Type B pancreatic cell (in vitro differentiated cells): ENCODE measurements around the gene ALX3. TPM values are rescaled to one million over a fixed set of nuclear protein-coding genes. Genes with fewer than 3 reads are reported as not detected.
A peak's percentile ranks its signal among the peaks of the same experiment; 100 is the strongest.

ENCODE experiments used
- DNase-seq: peaks from one replicate; pipeline ENCODE4 v3.0.0; 2021; ENCODE audit warnings: mixed read lengths; ENCODE audit not compliant: unreplicated experiment; ENCODE audit errors: extremely low spot score
- H3K27ac Mint-ChIP-seq: 2 replicates; pipeline ENCODE4 v1.8.0; 2021; ENCODE audit warnings: mild to moderate bottlenecking, mixed read lengths
- H3K27me3 Mint-ChIP-seq: 2 replicates; pipeline ENCODE4 v1.8.0; 2021; ENCODE audit warnings: mixed read lengths
- H3K36me3 Mint-ChIP-seq: 2 replicates; pipeline ENCODE4 v1.8.0; 2021; ENCODE audit warnings: mixed read lengths
- H3K4me1 Mint-ChIP-seq: one replicate; pipeline ENCODE4 v1.8.0; 2021; ENCODE audit warnings: mixed read lengths; ENCODE audit not compliant: unreplicated experiment
- H3K4me3 Mint-ChIP-seq: 2 replicates; pipeline ENCODE4 v1.8.0; 2021; ENCODE audit warnings: mild to moderate bottlenecking, mixed read lengths
- H3K9me3 Mint-ChIP-seq: 2 replicates; pipeline ENCODE4 v1.8.0; 2021; ENCODE audit warnings: mixed read lengths
- total RNA-seq: library from RNA; stranded (reverse); gene quantifications from 2 replicates; pipeline ENCODE4 v1.2.1, GENCODE V29; 2021; ENCODE audit warnings: low replicate concordance
- TF ChIP-seq, protein P1 (sequence below): fragments of 200-600 bp; sonication (generic); conservative IDR thresholded peaks from 2 replicates; pipeline ENCODE4 v1.5.0; 2021; ENCODE audit warnings: antibody characterized with exemption, mild to moderate bottlenecking

The ALX3 gene
- total RNA-seq, 1 donor from 2014 or later, result 19.8 TPM

- Mint-ChIP-seq H3K4me3 (no peak overlapping the region), H3K36me3 (peaks cover 34% of the 10 kb centered on the region), H3K27me3 (no peaks in the 10 kb centered on the region), H3K4me1 (peaks cover 13% of the 10 kb centered on the region), H3K9me3 (no peaks in the 10 kb centered on the region), H3K27ac (peak overlapping the region; percentile 73)
- DNase-seq, result no peak
- TF ChIP-seq, protein P1, sequence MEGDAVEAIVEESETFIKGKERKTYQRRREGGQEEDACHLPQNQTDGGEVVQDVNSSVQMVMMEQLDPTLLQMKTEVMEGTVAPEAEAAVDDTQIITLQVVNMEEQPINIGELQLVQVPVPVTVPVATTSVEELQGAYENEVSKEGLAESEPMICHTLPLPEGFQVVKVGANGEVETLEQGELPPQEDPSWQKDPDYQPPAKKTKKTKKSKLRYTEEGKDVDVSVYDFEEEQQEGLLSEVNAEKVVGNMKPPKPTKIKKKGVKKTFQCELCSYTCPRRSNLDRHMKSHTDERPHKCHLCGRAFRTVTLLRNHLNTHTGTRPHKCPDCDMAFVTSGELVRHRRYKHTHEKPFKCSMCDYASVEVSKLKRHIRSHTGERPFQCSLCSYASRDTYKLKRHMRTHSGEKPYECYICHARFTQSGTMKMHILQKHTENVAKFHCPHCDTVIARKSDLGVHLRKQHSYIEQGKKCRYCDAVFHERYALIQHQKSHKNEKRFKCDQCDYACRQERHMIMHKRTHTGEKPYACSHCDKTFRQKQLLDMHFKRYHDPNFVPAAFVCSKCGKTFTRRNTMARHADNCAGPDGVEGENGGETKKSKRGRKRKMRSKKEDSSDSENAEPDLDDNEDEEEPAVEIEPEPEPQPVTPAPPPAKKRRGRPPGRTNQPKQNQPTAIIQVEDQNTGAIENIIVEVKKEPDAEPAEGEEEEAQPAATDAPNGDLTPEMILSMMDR, result peak; percentile 68
Measured at GRCh38 chr1:110011527-110012041, 58.9 kb downstream of the ALX3 start.

Other genes with a start within 250 kb of the ALX3 start
- gene CSF1, start 159.8 kb downstream of the ALX3 start, total RNA-seq, result 10.9 and 15.2 TPM in 2 replicates
- gene AHCYL1, start 85.9 kb downstream of the ALX3 start, total RNA-seq, result 87.1 and 88.1 TPM in 2 replicates
- 46.7 and 69.2 TPM in 2 replicates for gene STRIP1, start 36.0 kb downstream of the ALX3 start, total RNA-seq
- gene UBL4B, start 41.8 kb upstream of the ALX3 start, total RNA-seq, result 1.0 TPM in 1 of 2 replicates, not detected in the other
- 0.50 and 0.58 TPM in 2 replicates for gene SLC6A17, start 79.8 kb upstream of the ALX3 start, total RNA-seq
- gene KCNC4, start 139.6 kb upstream of the ALX3 start, total RNA-seq, result 3.4 and 4.8 TPM in 2 replicates